ENCODE data around the gene LNP1.
"Not testable (repeated sequence)": the region's sequence is repeated elsewhere in the genome, so short reads cannot be mapped to it uniquely, and the experiment has no call there.

The LNP1 gene, protein sequence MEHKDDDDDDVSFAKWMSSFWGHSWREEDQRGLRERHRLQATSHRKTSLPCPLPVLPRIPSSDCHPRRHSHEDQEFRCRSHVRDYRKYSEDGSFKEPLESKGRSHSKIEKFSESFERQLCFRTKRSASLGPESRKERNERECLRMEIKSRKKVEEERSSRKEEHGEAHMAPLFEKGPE

GRCh38 chr3:100400780-100401673 lies at the start of gene LNP1, which contains the start of gene TOMM70:
LNP1 (plus strand) TSS chr3:100401539; CDS start chr3:100429730, 28,191 bp downstream.
TOMM70 (minus strand) TSS chr3:100401089; CDS start chr3:100400949, 140 bp downstream.
- DNase-seq: peak; percentile 99

DNA sequence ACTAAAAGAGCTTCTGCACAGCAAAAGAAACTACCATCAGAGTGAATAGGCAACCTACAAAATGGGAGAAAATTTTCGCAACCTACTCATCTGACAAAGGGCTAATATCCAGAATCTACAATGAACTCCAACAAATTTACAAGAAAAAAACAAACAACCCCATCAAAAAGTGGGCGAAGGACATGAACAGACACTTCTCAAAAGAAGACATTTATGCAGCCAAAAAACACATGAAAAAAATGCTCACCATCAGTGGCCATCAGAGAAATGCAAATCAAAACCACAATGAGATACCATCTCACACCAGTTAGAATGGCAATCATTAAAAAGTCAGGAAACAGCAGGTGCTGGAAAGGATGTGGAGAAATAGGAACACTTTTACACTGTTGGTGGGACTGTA lies 49.6 kb upstream of the LNP1 start:
- not testable (repeated sequence) for DNase-seq

DNA sequence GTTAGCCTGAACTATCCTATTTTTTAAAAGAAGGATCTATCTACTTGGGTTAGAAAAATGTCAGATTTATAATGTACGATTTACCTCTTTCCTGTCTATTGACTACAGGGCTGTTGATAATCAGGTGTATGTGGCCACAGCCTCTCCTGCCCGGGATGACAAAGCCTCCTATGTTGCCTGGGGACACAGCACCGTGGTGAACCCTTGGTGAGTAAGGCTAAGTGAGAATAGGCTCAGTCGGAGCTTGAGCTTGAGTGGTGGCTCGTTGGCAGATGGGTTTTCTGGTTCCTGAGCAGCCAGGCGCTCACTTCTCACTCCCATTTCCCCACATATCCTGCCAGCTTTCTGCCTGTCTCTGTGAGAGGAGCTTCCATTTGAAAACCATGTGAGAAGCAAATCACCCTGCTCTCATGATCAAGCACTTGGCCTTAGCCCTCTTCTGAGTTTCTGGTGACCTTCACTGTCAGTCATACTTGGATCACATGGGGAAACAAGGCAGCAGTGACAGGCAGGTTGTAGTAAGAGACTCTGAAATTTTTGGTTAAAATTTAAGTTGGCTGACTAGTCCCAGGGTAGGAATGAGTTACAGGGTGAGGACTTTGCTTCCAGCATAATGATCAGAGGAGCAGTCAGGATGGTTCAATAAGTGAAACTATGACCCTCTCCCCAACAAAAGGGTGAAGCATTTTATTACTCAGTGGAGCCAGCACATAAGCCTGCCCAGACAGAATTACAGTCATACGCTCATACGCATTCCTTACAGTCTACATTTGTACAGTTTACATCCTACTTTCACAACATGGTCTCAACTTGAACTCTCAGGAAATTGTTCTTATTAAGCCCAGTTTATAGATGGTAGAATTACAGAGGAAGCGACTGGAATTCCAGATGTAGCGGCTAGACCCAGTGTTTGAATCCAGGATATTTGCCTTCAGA lies 48.8 kb upstream of the LNP1 start:
- no peak for DNase-seq

- no peak for DNase-seq
Observed at GRCh38 chr3:100354850-100355249, 46.5 kb upstream of the LNP1 start.

GRCh38 chr3:100358413-100358812 lies 42.9 kb upstream of the LNP1 start:
- no peak for DNase-seq

GRCh38 chr3:100359035-100359434 lies 42.3 kb upstream of the LNP1 start:
- no peak for DNase-seq

DNA sequence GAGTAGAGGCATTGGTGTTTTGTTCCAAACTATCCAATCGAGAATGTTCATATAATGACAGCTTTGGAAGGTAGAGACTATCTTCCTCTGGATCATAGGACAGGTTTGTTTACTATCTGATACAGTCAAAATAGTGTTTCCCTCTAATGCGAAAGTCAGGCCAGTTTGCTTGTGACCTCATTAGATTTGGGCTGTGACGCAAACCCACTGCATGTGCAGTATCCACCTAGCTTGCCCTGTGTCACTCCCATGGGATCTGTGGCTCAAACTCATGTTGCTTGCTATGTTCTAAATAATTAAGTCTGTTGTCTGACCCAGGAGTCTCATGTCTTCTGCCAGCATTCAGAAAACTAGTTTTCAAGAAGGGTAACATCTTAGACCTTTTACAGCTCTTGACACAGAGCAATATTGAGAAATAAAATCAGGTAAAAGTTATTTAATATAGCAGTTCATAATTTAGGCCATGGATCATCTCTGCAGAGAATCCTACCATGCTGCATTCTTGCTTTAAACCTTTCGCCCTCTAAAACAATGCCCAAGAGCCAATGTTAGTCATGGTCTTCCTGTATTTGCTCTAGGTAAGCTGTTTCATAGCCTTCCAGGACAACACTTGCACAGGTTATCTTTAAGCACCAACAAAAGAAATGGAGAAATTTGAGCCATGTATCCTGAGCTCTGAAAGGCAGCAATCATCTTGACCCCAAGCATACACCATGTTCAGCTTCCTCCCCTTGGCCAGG lies 40.4 kb upstream of the LNP1 start:
- DNase-seq: no peak

- no peak for DNase-seq
Observed at GRCh38 chr3:100361897-100362296, 39.4 kb upstream of the LNP1 start.

DNA sequence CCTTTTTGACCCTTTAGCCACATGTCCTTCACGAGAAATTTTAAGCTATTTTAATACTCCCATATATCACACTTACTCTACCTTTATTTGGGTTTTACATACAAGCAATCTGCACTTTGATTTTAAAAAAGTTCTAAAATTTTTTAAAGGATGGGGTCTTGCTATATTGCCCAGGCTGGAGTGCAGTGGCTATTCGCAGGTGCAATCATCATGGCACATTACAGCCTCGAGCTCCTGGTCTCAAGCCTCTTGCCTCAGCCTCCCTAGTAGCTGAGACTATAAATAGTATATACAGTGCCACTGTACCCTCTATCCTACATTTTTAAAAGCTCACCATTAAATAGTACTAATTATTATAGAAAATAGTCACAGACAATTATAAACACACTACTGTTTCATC lies 36.9 kb upstream of the LNP1 start:
- no peak for DNase-seq

DNA sequence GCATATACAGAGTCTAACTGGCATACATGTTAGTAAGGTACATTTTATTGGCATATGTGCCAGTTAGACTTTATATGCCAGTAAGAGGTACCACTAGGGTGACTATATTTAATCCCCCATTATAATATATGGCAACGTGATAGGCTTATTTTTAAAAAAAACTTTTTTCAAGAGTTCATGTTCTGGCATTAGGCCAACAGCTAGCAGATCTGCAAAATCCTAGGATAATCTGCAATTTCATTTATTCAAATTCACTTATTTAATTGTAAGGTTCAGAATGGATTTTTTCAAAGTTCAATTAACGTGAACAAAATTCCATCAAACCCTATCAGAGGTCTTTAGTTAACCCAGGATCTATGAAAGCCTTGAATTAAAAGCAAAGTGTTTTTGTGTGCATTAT lies 34.9 kb upstream of the LNP1 start:
- no peak for DNase-seq

DNA sequence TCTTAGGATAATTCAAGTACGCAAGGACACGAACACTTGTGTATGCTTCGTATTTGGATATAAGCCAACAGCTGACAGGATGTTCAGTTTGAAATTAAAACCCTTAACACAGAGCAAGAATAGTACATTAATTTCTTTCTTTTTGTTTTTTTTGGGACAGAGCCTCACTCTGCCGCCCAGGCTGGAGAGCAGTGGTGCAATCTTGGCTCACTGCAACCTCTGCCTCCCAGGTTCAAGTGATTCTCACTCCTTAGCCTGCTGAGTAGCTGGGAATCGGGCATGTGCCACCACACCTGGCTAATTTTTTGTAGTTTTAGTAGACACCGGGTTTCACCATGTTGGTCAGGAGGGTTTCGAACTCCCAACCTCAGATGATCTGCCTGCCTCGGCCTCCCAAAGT lies 32.9 kb upstream of the LNP1 start:
- DNase-seq: no peak

DNA sequence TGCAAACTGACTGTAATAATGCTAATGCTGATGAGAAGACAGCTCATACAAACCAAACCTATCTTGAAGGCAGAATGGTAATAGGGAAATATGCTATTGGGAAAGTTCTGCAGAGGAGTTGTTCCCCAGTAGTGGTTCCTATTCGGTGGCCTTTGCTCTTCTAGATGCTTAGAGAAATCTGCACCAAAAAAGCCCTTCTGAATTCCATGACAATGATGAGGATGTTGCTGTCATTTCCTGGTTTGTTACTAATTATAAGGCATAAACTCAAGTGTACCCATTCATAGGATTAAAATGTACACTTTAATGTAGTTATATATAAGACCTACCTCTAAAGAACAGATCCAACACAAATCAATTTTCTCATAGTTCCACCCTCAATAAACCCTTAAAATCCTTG lies 30.6 kb upstream of the LNP1 start:
- no peak for DNase-seq

DNA sequence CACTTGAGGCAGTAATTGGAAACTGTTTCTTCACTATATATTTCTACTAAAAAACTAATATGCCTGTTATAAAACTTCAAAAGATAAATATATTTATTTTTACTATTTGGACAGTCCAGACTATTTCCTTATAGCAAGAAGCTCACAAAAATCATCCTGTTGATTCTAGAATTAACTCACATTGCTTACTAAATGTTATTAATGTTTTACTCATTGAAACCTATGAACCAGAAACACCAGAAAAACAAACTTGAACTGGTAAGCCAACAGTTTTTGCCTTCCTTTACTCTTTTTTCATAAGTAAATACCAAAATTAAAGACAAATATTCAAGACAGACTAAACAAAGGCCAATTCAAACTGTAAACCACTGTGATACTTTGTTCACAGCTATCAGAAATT lies 26.8 kb upstream of the LNP1 start:
- DNase-seq: no peak

GRCh38 chr3:100376301-100376700 lies 25.0 kb upstream of the LNP1 start:
- DNase-seq: no peak

- no peak for DNase-seq
Observed at GRCh38 chr3:100384733-100385525, 16.4 kb upstream of the LNP1 start.

- DNase-seq: no peak
Observed at GRCh38 chr3:100386437-100387074, 14.8 kb upstream of the LNP1 start.

DNA sequence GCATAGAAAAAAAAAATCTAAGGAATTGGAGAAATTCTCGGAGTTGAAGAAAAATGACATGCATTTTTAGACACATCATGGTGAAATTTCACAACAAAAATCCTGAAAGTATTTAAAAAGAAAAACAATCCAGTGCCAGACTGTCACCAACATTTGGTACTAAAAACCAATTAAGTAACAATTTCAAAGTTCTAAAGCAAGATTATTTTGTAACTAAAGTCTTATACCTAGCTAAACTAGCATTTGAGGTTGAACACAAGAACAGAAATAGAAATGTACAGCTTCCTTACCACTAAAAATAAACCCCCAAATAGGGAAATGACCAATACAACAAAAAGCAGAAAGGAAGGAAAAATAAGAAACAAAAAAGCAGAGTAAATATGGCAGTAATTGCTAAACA lies 12.3 kb upstream of the LNP1 start:
- no peak for DNase-seq

DNA sequence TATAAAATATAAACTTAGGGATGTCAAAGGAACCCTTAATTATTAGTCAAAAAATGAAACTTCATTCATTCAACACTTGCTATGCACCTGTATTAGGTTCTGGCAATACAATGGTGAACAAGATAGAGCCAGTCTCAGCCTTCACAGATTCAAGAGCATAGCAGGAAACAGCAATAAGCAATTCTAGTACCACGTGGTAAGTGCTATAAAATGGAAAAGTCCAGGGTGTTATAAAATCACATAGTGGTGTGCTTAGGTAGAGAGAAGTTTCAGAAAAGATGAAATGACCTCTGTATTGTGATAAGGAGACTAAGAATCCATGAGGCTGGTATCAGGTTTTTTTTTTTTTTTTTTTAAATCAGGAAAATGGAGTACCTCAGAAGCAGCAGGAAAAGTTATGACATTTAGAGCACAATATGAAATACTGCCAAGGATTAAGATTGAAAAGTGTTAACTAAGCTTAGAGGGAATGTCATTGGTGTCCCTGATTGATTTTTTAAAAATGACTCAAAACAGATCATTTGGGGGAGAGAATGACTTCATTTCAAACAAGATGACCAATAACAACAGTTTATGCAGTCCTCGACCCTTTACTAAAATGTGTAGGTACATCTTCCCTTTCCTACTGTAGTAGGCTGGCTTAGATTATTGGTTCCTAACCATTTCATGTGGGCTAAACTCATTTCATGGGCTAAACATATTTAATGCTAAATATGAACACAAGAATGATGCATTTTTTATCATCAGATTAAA lies 5.5 kb upstream of the LNP1 start:
- DNase-seq: no peak

DNA sequence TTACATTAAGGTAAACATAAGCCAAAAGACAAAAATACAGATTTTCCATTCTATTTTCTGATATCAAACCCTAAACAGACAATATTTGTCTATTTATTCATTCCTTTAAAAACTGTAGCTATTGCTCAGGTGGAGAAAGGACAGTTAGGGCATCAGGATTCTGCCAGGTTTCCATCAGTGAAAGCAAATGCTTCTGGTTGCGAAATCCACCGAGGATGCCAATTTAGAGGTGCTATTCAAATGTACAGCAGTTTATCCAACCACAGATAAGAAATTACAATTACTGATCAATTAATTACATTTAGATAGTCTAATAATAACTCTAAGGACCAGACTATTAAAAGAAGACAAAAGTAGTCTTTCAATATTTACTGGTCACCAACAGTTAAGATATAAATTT lies 4.4 kb upstream of the LNP1 start:
- DNase-seq: no peak

DNA sequence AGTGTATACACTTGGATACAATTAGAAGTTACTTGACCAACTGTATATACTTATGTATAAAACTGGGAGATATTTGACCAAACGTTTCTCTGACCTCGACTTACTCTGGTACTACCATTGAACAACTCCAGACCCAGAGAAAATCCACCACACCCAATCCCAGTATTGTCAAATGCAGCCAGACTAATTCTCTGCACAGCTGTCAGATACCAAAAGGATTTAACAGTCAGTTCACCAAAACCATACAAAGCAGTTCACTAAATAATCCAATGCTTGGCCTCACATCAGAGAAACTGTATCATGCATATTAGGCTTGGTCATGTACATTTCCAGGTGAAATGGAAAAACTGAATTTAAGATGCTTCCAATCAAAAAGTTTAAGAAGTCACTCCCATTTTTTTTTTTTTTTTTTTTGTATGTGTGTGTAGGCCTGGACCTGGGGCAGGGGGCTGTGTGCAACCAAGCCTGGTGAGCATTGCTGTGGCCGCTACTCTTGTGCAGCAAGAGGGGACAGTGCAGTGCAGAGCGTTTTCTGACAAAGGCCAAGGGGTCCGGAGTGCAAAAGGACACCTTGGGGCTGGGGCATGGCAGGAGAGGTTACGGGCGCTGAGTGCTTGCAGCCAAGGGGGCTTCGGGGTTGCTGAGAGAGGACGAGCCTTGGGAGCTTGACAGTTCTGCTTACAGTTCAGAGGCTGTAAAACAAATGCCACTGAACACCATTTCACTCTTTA lies 1.8 kb upstream of the LNP1 start:
- DNase-seq: no peak

All from NCI-H2171 (cell line).